ENCODE data around the gene SELP.
"Not testable (repeated sequence)": the region's sequence is repeated elsewhere in the genome, so short reads cannot be mapped to it uniquely, and the experiment has no call there.

Gene SELP

GRCh38 chr1:169630006-169630405 is at the start of gene SELP:
SELP (minus strand) TSS chr1:169630124; CDS start chr1:169630074, 50 bp downstream.
- DNase-seq, result no peak

- no peak for DNase-seq
Measured at GRCh38 chr1:169679692-169680091, 49.8 kb upstream of the SELP start.

- DNase-seq, result no peak
Measured at GRCh38 chr1:169676001-169676400, 46.1 kb upstream of the SELP start.

GRCh38 chr1:169670836-169671235 is 40.9 kb upstream of the SELP start:
- DNase-seq, result no peak

- DNase-seq, result not testable (repeated sequence)
Measured at GRCh38 chr1:169670244-169670643, 40.3 kb upstream of the SELP start.

GRCh38 chr1:169667699-169668596 is 38.0 kb upstream of the SELP start:
- DNase-seq, result not testable (repeated sequence)

GRCh38 chr1:169667227-169667639 is 37.3 kb upstream of the SELP start:
- DNase-seq, result not testable (repeated sequence)

- not testable (repeated sequence) for DNase-seq
Measured at GRCh38 chr1:169662680-169663079, 32.8 kb upstream of the SELP start.

GRCh38 chr1:169661066-169661465 is 31.1 kb upstream of the SELP start:
- not testable (repeated sequence) for DNase-seq

GRCh38 chr1:169658777-169659176 is 28.9 kb upstream of the SELP start:
- not testable (repeated sequence) for DNase-seq

GRCh38 chr1:169653873-169654272 is 23.9 kb upstream of the SELP start:
- no peak for DNase-seq

GRCh38 chr1:169651035-169651434 is 21.1 kb upstream of the SELP start:
- no peak for DNase-seq

- no peak for DNase-seq
Measured at GRCh38 chr1:169650551-169650950, 20.6 kb upstream of the SELP start.

GRCh38 chr1:169648709-169649108 is 18.8 kb upstream of the SELP start:
- DNase-seq, result no peak

- no peak for DNase-seq
Measured at GRCh38 chr1:169648187-169648586, 18.3 kb upstream of the SELP start.

- DNase-seq, result no peak
Measured at GRCh38 chr1:169647512-169647911, 17.6 kb upstream of the SELP start.

- no peak for DNase-seq
Measured at GRCh38 chr1:169644297-169644696, 14.4 kb upstream of the SELP start.

- DNase-seq, result no peak
Measured at GRCh38 chr1:169634877-169635276, 5.0 kb upstream of the SELP start.

- no peak for DNase-seq
Measured at GRCh38 chr1:169634145-169634544, 4.2 kb upstream of the SELP start.

GRCh38 chr1:169631249-169631648 is 1.3 kb upstream of the SELP start:
- no peak for DNase-seq

GRCh38 chr1:169624912-169625311 is 5.0 kb downstream of the SELP start:
- DNase-seq, result no peak

GRCh38 chr1:169624122-169624521 is 5.8 kb downstream of the SELP start:
- DNase-seq, result no peak

GRCh38 chr1:169623132-169623926 is 6.6 kb downstream of the SELP start:
- DNase-seq, result no peak

- no peak for DNase-seq
Measured at GRCh38 chr1:169620565-169620964, 9.4 kb downstream of the SELP start.
